ENCODE measurements around the gene TALDO1. TPM values are rescaled to one million over a fixed set of nuclear protein-coding genes. Genes with fewer than 3 reads are reported as not detected.

TALDO1 gene
- total RNA-seq, 1 experiment from 2014 or later: 173 TPM

DNA sequence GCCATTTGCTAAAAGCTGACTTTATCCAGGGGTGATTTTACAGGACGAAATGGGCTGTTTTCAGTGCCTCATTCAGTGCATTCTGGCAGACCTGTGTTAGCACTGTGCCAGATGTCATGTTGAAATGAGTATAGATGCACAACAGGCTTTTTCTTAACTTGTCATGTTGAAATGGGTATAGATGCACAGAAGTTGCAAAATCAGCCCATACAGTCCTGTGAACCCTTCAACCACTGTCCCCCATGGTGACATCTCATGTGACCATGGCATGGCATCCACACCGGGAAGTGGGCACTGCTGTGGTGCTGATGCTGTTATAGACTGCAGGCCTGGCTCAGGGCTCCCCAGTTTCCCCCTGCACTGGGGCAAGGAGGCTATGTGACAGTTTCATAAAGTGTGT lies 2.5 kb downstream of the TALDO1 start:
- Histone ChIP-seq H3K4me1 (ENCODE audit: insufficient read depth, low read length, poor library complexity, severe bottlenecking) (no peaks in the 10 kb centered on the region), H3K4me3 (ENCODE audit: low read depth, low read length, poor library complexity, severe bottlenecking) (no peak overlapping the region), H3K36me3 (ENCODE audit: insufficient read depth, low read length, poor library complexity, severe bottlenecking) (no peaks in the 10 kb centered on the region), H3K27ac (ENCODE audit: low read depth, low read length, poor library complexity, severe bottlenecking) (no peak overlapping the region), H3K27me3 (replicated peaks; ENCODE audit: insufficient read depth, low read depth, low read length, poor library complexity) (no peaks in the 10 kb centered on the region), H3K9me3 (ENCODE audit: low read depth, low read length, poor library complexity, severe bottlenecking) (no peaks in the 10 kb centered on the region)
- BruUV-seq (replicated peaks): no TSS peak
- ChIA-PET CTCF (no interaction called here), POLR2A (ENCODE audit: low non-redundant PET) (no interaction called here)
- intact Hi-C loops (cut with micrococcal nuclease; ENCODE audit: unreplicated experiment): no loop called here
- TF ChIP-seq EZH2 (IDR thresholded peaks at IDR 0.05; ENCODE audit: borderline replicate concordance, low read depth, low read length, poor library complexity, severe bottlenecking): no peak
- TF ChIP-seq, protein P1, sequence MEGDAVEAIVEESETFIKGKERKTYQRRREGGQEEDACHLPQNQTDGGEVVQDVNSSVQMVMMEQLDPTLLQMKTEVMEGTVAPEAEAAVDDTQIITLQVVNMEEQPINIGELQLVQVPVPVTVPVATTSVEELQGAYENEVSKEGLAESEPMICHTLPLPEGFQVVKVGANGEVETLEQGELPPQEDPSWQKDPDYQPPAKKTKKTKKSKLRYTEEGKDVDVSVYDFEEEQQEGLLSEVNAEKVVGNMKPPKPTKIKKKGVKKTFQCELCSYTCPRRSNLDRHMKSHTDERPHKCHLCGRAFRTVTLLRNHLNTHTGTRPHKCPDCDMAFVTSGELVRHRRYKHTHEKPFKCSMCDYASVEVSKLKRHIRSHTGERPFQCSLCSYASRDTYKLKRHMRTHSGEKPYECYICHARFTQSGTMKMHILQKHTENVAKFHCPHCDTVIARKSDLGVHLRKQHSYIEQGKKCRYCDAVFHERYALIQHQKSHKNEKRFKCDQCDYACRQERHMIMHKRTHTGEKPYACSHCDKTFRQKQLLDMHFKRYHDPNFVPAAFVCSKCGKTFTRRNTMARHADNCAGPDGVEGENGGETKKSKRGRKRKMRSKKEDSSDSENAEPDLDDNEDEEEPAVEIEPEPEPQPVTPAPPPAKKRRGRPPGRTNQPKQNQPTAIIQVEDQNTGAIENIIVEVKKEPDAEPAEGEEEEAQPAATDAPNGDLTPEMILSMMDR (conservative IDR thresholded peaks at IDR 0.05; ENCODE audit: low read depth, low read length): no peak
- no peak for DNase-seq (ENCODE audit: low spot score)

DNA sequence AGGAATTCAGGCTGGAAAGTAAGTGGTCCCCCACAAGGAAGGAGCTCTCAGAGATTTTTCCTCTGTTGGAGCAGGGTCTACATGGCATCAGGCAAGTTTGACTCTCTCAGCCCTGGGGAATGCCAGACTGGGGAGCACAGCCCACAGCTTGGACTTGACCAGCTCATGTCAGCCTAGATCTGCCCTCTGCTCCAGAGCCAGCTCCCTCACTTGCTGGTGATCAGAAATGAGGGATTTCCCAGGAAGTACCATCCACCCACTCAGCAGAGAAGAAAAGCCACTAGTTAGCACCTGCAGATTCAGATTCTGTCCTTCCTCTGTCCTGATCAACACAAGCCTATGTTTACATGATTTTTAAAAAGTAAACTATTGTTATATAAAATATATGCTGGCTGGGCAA lies 13.0 kb downstream of the TALDO1 start:
- intact Hi-C loops (cut with micrococcal nuclease; ENCODE audit: unreplicated experiment): no loop called here
- peaks cover 48% of the 10 kb centered on the region for H3K36me3 ChIP-seq (ENCODE audit: insufficient read depth, low read length, poor library complexity, severe bottlenecking)
- ChIA-PET POLR2A (ENCODE audit: low non-redundant PET) (interaction anchor here (0.7 kb wide), 1 partner anchor 311 kb away, joined by 5 read pairs; no protein-coding TSS in a partner anchor), CTCF (no interaction called here)
- no peaks in the 10 kb centered on the region for H3K9me3 ChIP-seq (ENCODE audit: low read depth, low read length, poor library complexity, severe bottlenecking)
- H3K27me3 ChIP-seq (replicated peaks; ENCODE audit: insufficient read depth, low read depth, low read length, poor library complexity): no peaks in the 10 kb centered on the region
- BruUV-seq (replicated peaks): no TSS peak
- H3K27ac ChIP-seq (ENCODE audit: low read depth, low read length, poor library complexity, severe bottlenecking): no peak overlapping the region
- DNase-seq (ENCODE audit: low spot score): no peak
- TF ChIP-seq, protein P1 (conservative IDR thresholded peaks at IDR 0.05; ENCODE audit: low read depth, low read length): no peak
- TF ChIP-seq EZH2 (IDR thresholded peaks at IDR 0.05; ENCODE audit: borderline replicate concordance, low read depth, low read length, poor library complexity, severe bottlenecking): no peak
- H3K4me1 ChIP-seq (ENCODE audit: insufficient read depth, low read length, poor library complexity, severe bottlenecking): no peaks in the 10 kb centered on the region
- H3K4me3 ChIP-seq (ENCODE audit: low read depth, low read length, poor library complexity, severe bottlenecking): no peak overlapping the region

DNA sequence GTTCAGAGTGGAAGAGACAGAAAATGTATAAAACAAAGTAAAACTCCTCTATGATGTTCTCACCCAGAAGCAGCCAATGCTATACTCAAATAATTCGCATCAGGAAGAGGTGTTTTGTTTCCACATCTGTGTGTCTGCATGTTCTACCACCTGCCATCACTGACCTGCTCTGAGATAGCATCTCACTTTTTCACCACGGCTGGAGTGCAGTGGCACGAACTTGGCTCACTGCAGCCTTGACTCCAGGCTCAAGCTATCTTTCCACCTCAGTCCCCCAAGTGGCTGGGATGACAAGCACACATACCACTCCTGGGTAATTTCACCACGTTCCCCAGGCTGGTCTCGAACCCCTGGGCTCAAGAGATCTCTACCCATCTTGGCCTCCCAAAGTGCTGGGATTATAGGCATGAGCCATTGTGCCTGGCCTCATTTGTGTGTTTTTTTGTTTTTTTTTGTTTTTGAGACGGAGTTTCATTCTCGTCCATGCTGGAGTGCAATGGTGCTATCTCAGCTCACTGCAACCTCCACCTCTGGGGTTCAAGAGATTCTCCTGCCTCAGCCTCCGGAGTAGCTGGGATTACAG lies 14.4 kb downstream of the TALDO1 start:
- Histone ChIP-seq H3K36me3 (ENCODE audit: insufficient read depth, low read length, poor library complexity, severe bottlenecking) (peaks cover 48% of the 10 kb centered on the region), H3K4me3 (ENCODE audit: low read depth, low read length, poor library complexity, severe bottlenecking) (no peak overlapping the region), H3K27me3 (replicated peaks; ENCODE audit: insufficient read depth, low read depth, low read length, poor library complexity) (no peaks in the 10 kb centered on the region), H3K4me1 (ENCODE audit: insufficient read depth, low read length, poor library complexity, severe bottlenecking) (no peaks in the 10 kb centered on the region), H3K27ac (ENCODE audit: low read depth, low read length, poor library complexity, severe bottlenecking) (no peak overlapping the region), H3K9me3 (ENCODE audit: low read depth, low read length, poor library complexity, severe bottlenecking) (no peaks in the 10 kb centered on the region)
- TF ChIP-seq, protein P1 (conservative IDR thresholded peaks at IDR 0.05; ENCODE audit: low read depth, low read length): no peak
- TF ChIP-seq EZH2 (IDR thresholded peaks at IDR 0.05; ENCODE audit: borderline replicate concordance, low read depth, low read length, poor library complexity, severe bottlenecking): no peak
- CTCF ChIA-PET: interaction anchor here (0.6 kb wide), 1 partner anchor 23 kb away, joined by 6 read pairs; no protein-coding TSS in a partner anchor
- BruUV-seq (replicated peaks): no TSS peak
- intact Hi-C loops (cut with micrococcal nuclease; ENCODE audit: unreplicated experiment): no loop called here
- DNase-seq (ENCODE audit: low spot score): no peak
- POLR2A ChIA-PET (ENCODE audit: low non-redundant PET): no interaction called here
